ENCODE results near the gene KMT5B.

KMT5B gene

GRCh38 chr11:68142441-68143309, 70.4 kb downstream of the KMT5B start:
- DNase-seq = no peak

- no peak for DNase-seq
Measured at GRCh38 chr11:68142028-68142412, 71.1 kb downstream of the KMT5B start.

GRCh38 chr11:68141246-68142027, 71.7 kb downstream of the KMT5B start:
- DNase-seq = no peak

- no peak for DNase-seq
Measured at GRCh38 chr11:68140496-68141245, 72.4 kb downstream of the KMT5B start.

GRCh38 chr11:68138237-68138636, 74.9 kb downstream of the KMT5B start:
- DNase-seq = no peak

GRCh38 chr11:68137833-68138232, 75.3 kb downstream of the KMT5B start:
- no peak for DNase-seq

- DNase-seq = no peak
Measured at GRCh38 chr11:68136866-68137265, 76.2 kb downstream of the KMT5B start.

GRCh38 chr11:68135161-68135560, 77.9 kb downstream of the KMT5B start:
- DNase-seq = no peak

- no peak for DNase-seq
Measured at GRCh38 chr11:68133761-68134160, 79.3 kb downstream of the KMT5B start.

- DNase-seq = no peak
Measured at GRCh38 chr11:68130121-68130520, 83.0 kb downstream of the KMT5B start.

- no peak for DNase-seq
Measured at GRCh38 chr11:68128682-68129327, 84.3 kb downstream of the KMT5B start.

- DNase-seq = no peak
Measured at GRCh38 chr11:68127714-68128681, 85.1 kb downstream of the KMT5B start.

GRCh38 chr11:68125164-68125563, 87.9 kb downstream of the KMT5B start:
- DNase-seq = no peak

GRCh38 chr11:68122936-68123539, 90.1 kb downstream of the KMT5B start:
- no peak for DNase-seq

- DNase-seq = peak; percentile 90
Measured at GRCh38 chr11:68121067-68121899, 91.8 kb downstream of the KMT5B start, which contains the start of gene CHKA. TSS of gene CHKA (minus strand) at chr11:68121388. CDS start at chr11:68121177, 211 bp downstream.

GRCh38 chr11:68120273-68121066, 92.6 kb downstream of the KMT5B start:
- DNase-seq = peak; percentile 9

GRCh38 chr11:68118706-68119448, 94.2 kb downstream of the KMT5B start:
- DNase-seq = no peak

- DNase-seq = no peak
Measured at GRCh38 chr11:68117853-68118470, 95.1 kb downstream of the KMT5B start.
